Lower lobe of right lung (tissue), 2 donors: Measurements from ENCODE around the gene PALLD. TPM values are rescaled to one million over a fixed set of nuclear protein-coding genes. Genes with fewer than 3 reads are reported as not detected.
"Not testable (repeated sequence)": the region's sequence is repeated elsewhere in the genome, so short reads cannot be mapped to it uniquely, and the experiment has no call there.

Experiments
- ATAC-seq, 2 donors: fragments of 200-7000 bp; cut with Tn5 transposase; one replicate each; pipeline ENCODE4 v1.9.1; 2020 to 2022; ENCODE audit warnings: mild to moderate bottlenecking in 2 of 2, moderate library complexity in 2 of 2
- DNase-seq: peaks from one replicate; pipeline ENCODE4 v3.0.0-alpha.2; 2020
- H3K27ac ChIP-seq: fragments of 200-600 bp; one replicate; pipeline ENCODE4 v1.8.0; 2022
- H3K27me3 ChIP-seq: fragments of 200-600 bp; one replicate; pipeline ENCODE4 v1.8.0; 2022; ENCODE audit warnings: low read depth
- H3K36me3 ChIP-seq: fragments of 200-600 bp; one replicate; pipeline ENCODE4 v1.8.0; 2022; ENCODE audit warnings: mild to moderate bottlenecking
- H3K4me1 ChIP-seq: fragments of 200-600 bp; one replicate; pipeline ENCODE4 v1.8.0; 2022
- H3K4me3 ChIP-seq: fragments of 200-600 bp; one replicate; pipeline ENCODE4 v1.8.0; 2022; ENCODE audit warnings: mild to moderate bottlenecking
- H3K9me3 ChIP-seq: fragments of 200-600 bp; one replicate; pipeline ENCODE4 v1.8.0; 2022
- CTCF ChIP-seq: fragments of 200-600 bp; IDR thresholded peaks from one replicate; pipeline ENCODE4 v1.8.0; 2022; ENCODE audit warnings: antibody characterized with exemption, mild to moderate bottlenecking
- intact Hi-C: fragments of 100-400 bp; cut with DNase I; formaldehyde crosslinking; loops from one replicate; pipeline ENCODE4 v1.11.0; 2022
- total RNA-seq: library from RNA; stranded (reverse); fragmentation: NEBNext Ultra II Directional; extraction: Animal tissue kit (Norgen Biotek cat#: 25700); gene quantifications from one replicate; pipeline ENCODE4 v1.2.1, GENCODE V29; 2021
- donor health status: DM: no; HTN: yes; CAD: no; lungs with severe emphysema.

PALLD gene
- total RNA-seq, 1 donor from 2014 or later = 91.9 TPM

GRCh38 chr4:168453146-168453545 lies 43.7 kb upstream of the PALLD start:
- Histone ChIP-seq H3K27ac (no peak overlapping the region), H3K4me3 (no peak overlapping the region), H3K4me1 (no peaks in the 10 kb centered on the region), H3K36me3 (peaks cover 39% of the 10 kb centered on the region), H3K9me3 (no peaks in the 10 kb centered on the region), H3K27me3 (no peaks in the 10 kb centered on the region)
- ATAC-seq (no peak), DNase-seq (no peak)
- TF ChIP-seq CTCF = no peak
- intact Hi-C loops = no loop called here

GRCh38 chr4:168458256-168458655 lies 38.6 kb upstream of the PALLD start:
- ATAC-seq, H3K4me1 ChIP-seq, H3K4me3 ChIP-seq, H3K27me3 ChIP-seq, intact Hi-C loops, H3K9me3 ChIP-seq, DNase-seq, H3K27ac ChIP-seq: not testable (repeated sequence)
- peaks cover 32% of the 10 kb centered on the region for H3K36me3 ChIP-seq

GRCh38 chr4:168461821-168462220 lies 35.0 kb upstream of the PALLD start:
- H3K27ac ChIP-seq = no peak overlapping the region
- no peaks in the 10 kb centered on the region for H3K9me3 ChIP-seq
- no peaks in the 10 kb centered on the region for H3K27me3 ChIP-seq
- no peaks in the 10 kb centered on the region for H3K4me1 ChIP-seq
- TF ChIP-seq CTCF = no peak
- ATAC-seq = no peak
- intact Hi-C loops = no loop called here
- peaks cover 13% of the 10 kb centered on the region for H3K36me3 ChIP-seq
- no peak overlapping the region for H3K4me3 ChIP-seq
- no peak for DNase-seq

- intact Hi-C loops = no loop called here
- TF ChIP-seq CTCF = no peak
- Histone ChIP-seq H3K27me3 (no peaks in the 10 kb centered on the region), H3K27ac (no peak overlapping the region), H3K4me1 (peaks cover 4% of the 10 kb centered on the region), H3K36me3 (peaks cover 28% of the 10 kb centered on the region), H3K9me3 (no peaks in the 10 kb centered on the region), H3K4me3 (no peak overlapping the region)
- DNase-seq (no peak), ATAC-seq (no peak)
Measured at GRCh38 chr4:168472920-168473319, 23.9 kb upstream of the PALLD start.

- intact Hi-C loops = no loop called here
- TF ChIP-seq CTCF = no peak
Measured at GRCh38 chr4:168474660-168475320, 22.1 kb upstream of the PALLD start.

GRCh38 chr4:168475745-168476144 lies 21.1 kb upstream of the PALLD start:
- Histone ChIP-seq H3K4me3 (no peak overlapping the region), H3K27me3 (no peaks in the 10 kb centered on the region), H3K27ac (no peak overlapping the region), H3K9me3 (no peaks in the 10 kb centered on the region), H3K4me1 (peaks cover 11% of the 10 kb centered on the region), H3K36me3 (peaks cover 19% of the 10 kb centered on the region)
- TF ChIP-seq CTCF = no peak
- intact Hi-C loops = no loop called here
- ATAC-seq = no peak
- no peak for DNase-seq

More at GRCh38 chr4:168474660-168475320, 22.1 kb upstream of the PALLD start:
- peaks cover 27% of the 10 kb centered on the region for H3K36me3 ChIP-seq
- H3K4me3 ChIP-seq = no peak overlapping the region
- H3K27ac ChIP-seq = no peak overlapping the region
- ATAC-seq (no peak), DNase-seq (no peak)
- H3K27me3 ChIP-seq = no peaks in the 10 kb centered on the region
- H3K9me3 ChIP-seq = no peaks in the 10 kb centered on the region
- peaks cover 11% of the 10 kb centered on the region for H3K4me1 ChIP-seq
